Right ventricle myocardium inferior (tissue), 1 donor: Measurements from ENCODE around the gene SLC23A3. TPM values are rescaled to one million over a fixed set of nuclear protein-coding genes. Genes with fewer than 3 reads are reported as not detected.

Source experiments
- ATAC-seq: fragments of 200-7000 bp; cut with Tn5 transposase; one replicate; pipeline ENCODE4 v1.9.1; 2020; ENCODE audit warnings: mild to moderate bottlenecking, moderate library complexity
- DNase-seq: peaks from one replicate; pipeline ENCODE4 v3.0.0; 2021; ENCODE audit errors: missing footprints
- intact Hi-C: fragments of 100-400 bp; cut with DNase I; formaldehyde crosslinking; loops from one replicate; pipeline ENCODE4 v1.11.0; 2022
- total RNA-seq: library from RNA; stranded (reverse); fragmentation: NEBNext Ultra II Directional; extraction: Animal tissue kit (Norgen Biotek cat#: 25700); gene quantifications from one replicate; pipeline ENCODE4 v1.2.1, GENCODE V29; 2021
- donor health status: DM: no; HTN: yes; CAD: no; lungs with severe emphysema.

Gene SLC23A3
- total RNA-seq, 1 donor from 2014 or later = 0.87 TPM

- no peak for ATAC-seq
- no peak for DNase-seq
- intact Hi-C loops = no loop called here
Observed at GRCh38 chr2:219161097-219161496, 8.7 kb downstream of the SLC23A3 start.

GRCh38 chr2:219160186-219161017 lies 9.4 kb downstream of the SLC23A3 start, which contains the start of gene NHEJ1:
TSS of gene NHEJ1 (minus strand) at chr2:219160815. CDS start at chr2:219158362, 2,453 bp downstream.
- intact Hi-C loops = loop anchor here (1.0 kb wide), 3 partner anchors 17 to 138 kb away; no protein-coding TSS in a partner anchor
- DNase-seq (peak; percentile 98), ATAC-seq (peak; percentile 98)

GRCh38 chr2:219159771-219160185 lies 10.1 kb downstream of the SLC23A3 start:
- no peak for DNase-seq
- intact Hi-C loops = loop anchor here (1.0 kb wide), 3 partner anchors 18 to 139 kb away; no protein-coding TSS in a partner anchor
- ATAC-seq = no peak

GRCh38 chr2:219158586-219158985 lies 11.2 kb downstream of the SLC23A3 start:
- intact Hi-C loops = no loop called here
- ATAC-seq (no peak), DNase-seq (no peak)

DNA sequence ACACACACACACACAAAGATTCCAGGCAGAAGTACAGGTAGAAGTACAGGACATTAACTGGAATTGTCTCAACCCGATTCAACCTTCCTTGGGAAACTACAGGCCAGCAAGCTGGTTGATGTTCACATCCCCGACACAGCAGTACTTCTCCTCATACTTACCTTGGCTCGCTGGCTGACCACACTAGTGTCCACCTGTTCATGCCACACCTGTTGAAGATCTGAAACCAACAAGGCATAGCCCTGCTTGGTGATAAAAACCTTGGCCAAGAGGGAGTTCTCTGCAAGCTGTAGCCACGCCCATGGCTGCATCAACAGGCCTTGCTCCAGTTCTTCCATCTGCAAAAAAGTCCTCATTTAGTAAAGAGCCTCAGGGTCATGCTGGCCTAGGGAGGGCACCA lies 11.8 kb downstream of the SLC23A3 start:
- ATAC-seq (no peak), DNase-seq (no peak)
- intact Hi-C loops = no loop called here

DNA sequence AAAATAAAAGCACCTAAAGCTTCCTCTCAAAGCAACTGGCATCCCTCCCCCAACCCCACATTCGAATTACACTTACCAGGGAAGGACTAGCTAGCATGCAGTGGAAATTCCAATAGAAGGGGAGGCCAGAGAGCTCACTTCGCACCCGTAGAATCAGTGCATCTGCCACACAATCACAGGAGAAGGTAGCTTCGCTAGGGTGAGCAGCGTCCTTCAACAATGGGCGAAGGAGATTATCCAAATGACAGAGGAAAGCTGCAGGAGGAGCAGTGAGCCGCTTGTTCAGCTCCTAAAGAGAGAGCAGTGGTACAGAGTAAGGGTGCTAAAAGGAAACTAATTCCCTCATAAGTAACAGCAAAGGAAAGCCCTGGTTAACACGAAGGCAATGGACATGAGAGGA lies 12.4 kb downstream of the SLC23A3 start:
- ATAC-seq = no peak
- DNase-seq = no peak
- intact Hi-C loops = no loop called here

GRCh38 chr2:219155054-219155644 lies 14.7 kb downstream of the SLC23A3 start:
- intact Hi-C loops = loop anchor here (2.0 kb wide), 1 partner anchor 96 kb away; no protein-coding TSS in a partner anchor
- no peak for DNase-seq
- no peak for ATAC-seq

- ATAC-seq = no peak
- intact Hi-C loops = no loop called here
- no peak for DNase-seq
Observed at GRCh38 chr2:219149667-219150066, 20.2 kb downstream of the SLC23A3 start.

DNA sequence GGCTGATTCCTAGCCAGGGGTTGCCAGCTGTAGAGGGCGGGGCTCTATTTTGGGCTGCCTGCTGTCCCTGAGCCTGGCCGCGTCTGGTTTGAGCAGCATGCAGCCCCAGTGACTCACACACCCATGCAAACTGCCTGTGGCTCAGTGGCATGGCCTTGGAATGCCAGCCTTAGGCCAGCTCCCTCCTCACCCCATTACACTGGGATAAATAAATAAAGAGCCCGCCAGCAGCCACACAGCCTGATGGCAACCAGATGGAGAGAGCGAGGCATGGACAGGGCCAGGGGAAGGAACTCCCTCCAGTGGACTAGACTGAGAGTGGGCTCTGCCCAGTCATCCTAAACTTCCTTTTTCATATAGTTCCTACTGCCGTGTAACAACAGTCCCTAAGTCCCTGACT lies 27.5 kb downstream of the SLC23A3 start:
- intact Hi-C loops = no loop called here
- DNase-seq (no peak), ATAC-seq (no peak)

DNA sequence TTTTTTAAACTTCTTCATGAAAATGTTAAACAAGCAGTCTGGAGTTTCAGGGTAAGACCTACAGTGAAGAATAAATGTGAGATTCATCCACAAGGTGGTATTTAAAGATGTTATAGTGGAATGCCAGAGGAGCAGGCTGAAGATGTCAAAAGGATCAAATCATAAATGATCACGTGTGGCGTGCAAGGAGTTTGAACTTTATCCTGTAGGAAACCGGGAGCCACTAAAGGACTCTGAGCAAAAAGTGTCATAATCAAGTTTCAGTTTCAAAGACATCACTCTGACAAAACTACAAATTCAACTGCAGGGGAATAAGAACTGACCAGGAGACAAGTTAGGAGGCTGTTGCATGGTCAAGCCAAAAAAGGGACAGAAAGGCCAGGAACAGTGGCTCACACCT lies 29.1 kb downstream of the SLC23A3 start:
- ATAC-seq (no peak), DNase-seq (no peak)
- intact Hi-C loops = no loop called here

DNA sequence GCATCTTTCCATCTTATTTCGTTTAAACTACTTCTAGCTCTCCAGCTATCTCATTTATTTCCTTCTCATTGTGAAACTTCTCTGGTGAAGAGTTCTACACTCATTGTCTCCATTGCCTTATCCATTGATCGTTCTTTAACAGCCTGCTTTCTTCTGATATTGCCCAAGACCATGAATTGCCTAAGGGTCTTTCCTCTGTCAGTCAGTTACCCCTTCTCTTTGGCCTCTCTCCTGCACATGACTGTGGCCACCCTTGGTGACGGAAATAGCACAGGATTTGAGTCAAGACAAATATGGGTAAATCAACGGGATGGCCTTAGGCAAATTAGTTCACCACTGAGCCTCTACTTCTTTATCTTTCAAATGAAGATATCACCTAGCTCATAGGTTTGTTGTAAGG lies 35.9 kb downstream of the SLC23A3 start:
- intact Hi-C loops = no loop called here
- ATAC-seq (no peak), DNase-seq (no peak)

DNA sequence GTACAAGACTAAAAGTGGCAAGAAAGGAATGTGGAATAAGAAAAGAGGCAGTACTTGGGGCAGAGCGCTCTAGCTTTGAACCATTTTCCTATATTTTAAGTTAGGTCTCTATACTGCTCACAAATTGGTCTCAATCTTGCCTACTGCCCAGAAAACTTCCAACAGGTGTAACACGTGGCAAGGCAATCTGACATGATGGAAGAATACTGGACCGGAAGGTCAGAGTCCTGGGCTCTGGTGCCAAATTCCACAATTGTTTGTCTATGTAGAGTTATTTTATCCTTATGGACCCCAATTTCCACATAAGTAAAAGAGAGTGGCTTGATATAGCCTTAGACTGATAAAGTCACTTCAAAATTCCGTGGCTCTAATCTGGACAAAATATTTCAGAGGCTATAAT lies 38.1 kb downstream of the SLC23A3 start:
- no peak for ATAC-seq
- no peak for DNase-seq
- intact Hi-C loops = no loop called here

GRCh38 chr2:219131327-219131726 lies 38.5 kb downstream of the SLC23A3 start:
- intact Hi-C loops = no loop called here
- ATAC-seq (no peak), DNase-seq (no peak)

- no peak for DNase-seq
- ATAC-seq = no peak
- intact Hi-C loops = no loop called here
Observed at GRCh38 chr2:219129589-219129988, 40.2 kb downstream of the SLC23A3 start.

GRCh38 chr2:219128396-219128795 lies 41.4 kb downstream of the SLC23A3 start:
- intact Hi-C loops = no loop called here
- DNase-seq (no peak), ATAC-seq (no peak)

DNA sequence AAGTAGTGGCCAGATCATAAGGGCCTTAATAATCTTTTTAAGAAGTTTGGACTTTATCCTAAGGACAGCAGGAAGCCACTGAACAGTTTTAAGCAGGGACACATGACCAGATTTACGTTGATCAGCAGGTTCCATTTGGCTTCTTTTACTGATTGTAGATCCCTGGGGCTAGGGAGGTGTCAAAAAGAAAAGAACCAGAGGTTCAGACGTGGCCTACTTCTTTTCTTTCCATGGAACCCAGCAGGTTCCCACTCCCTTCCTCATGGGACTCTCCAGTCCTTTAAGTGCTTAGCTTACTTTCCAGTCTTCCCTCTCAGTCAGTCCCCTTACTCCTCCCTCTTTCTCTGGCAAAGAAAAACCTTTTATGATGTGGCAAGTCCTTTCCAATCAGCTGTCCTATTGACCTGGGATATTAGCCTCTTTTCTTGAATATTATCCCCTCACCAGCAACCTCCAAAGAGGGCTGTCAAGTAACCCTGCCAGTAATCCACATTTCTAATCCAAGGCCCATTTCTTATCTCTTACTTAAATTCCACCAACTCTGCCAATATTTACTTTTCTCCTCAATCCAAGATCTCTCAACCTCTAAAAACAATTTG lies 42.7 kb downstream of the SLC23A3 start:
- intact Hi-C loops = no loop called here
- DNase-seq = no peak
- ATAC-seq = peak; percentile 13

DNA sequence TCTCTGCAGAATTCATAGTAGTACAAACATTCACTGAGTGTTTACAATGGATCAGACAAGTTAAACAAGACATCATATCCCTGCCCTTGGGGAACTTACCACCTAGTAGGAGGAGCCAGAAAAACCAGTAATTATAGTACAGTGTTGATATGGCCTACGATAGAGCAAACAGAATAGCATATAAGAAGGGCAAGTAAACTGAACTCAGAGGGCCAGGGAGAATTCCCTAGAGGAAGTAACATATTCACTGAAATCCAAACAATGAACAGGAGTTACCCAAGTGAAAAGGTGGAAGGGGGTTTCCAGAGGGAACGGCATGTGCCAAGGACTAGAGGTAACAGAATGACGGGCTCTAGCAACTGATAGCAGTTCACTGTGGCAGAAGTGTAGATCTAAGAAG lies 43.3 kb downstream of the SLC23A3 start:
- ATAC-seq (no peak), DNase-seq (no peak)
- intact Hi-C loops = no loop called here

GRCh38 chr2:219125886-219126270 lies 44.0 kb downstream of the SLC23A3 start:
- intact Hi-C loops = no loop called here
- ATAC-seq = no peak
- no peak for DNase-seq

GRCh38 chr2:219125225-219125885 lies 44.5 kb downstream of the SLC23A3 start:
- peak; percentile 73 for DNase-seq
- intact Hi-C loops = no loop called here
- peak; percentile 61 for ATAC-seq
